WTC11 (cell line): ENCODE data around the gene DKK3. TPM values are rescaled to one million over a fixed set of nuclear protein-coding genes. Genes with fewer than 3 reads are reported as not detected.

ENCODE experiments used
- ATAC-seq: fragments of 200-7000 bp; cut with Tn5 transposase; 2 replicates; pipeline ENCODE4 v1.10.0; 2021; ENCODE audit warnings: mild to moderate bottlenecking, moderate library complexity
- CTCF ChIA-PET: fragments of 300-600 bp; sonication (Branson Sonifier 250); formaldehyde crosslinking; loops from one replicate; lab custom pipeline; 2021; ENCODE audit warnings: antibody characterized with exemption; lab: Charles Lee
- POLR2A ChIA-PET: fragments of 350-600 bp; sonication (Branson Sonifier 250); formaldehyde crosslinking; loops from one replicate; lab custom pipeline; 2021; ENCODE audit warnings: antibody characterized with exemption; lab: Charles Lee
- DNase-seq: peaks from one replicate; pipeline ENCODE4 v3.0.0; 2021; ENCODE audit warnings: low spot score
- H3K27ac Mint-ChIP-seq: 2 replicates; pipeline ENCODE4 v1.8.0; 2021; ENCODE audit warnings: mixed read lengths
- H3K27me3 Mint-ChIP-seq: 2 replicates; pipeline ENCODE4 v1.8.0; 2021; ENCODE audit warnings: low read depth, mild to moderate bottlenecking, moderate library complexity, mixed read lengths
- H3K36me3 Mint-ChIP-seq: 2 replicates; pipeline ENCODE4 v1.8.0; 2021; ENCODE audit warnings: mixed read lengths
- H3K4me1 Mint-ChIP-seq: 2 replicates; pipeline ENCODE4 v1.8.0; 2022; ENCODE audit warnings: mixed read lengths
- H3K4me3 Mint-ChIP-seq: 2 replicates; pipeline ENCODE4 v1.8.0; 2021; ENCODE audit warnings: mild to moderate bottlenecking, moderate library complexity, mixed read lengths
- H3K9me3 Mint-ChIP-seq: 2 replicates; pipeline ENCODE4 v1.8.0; 2021; ENCODE audit warnings: mixed read lengths
- ATF1 ChIP-seq: sonication (generic); formaldehyde crosslinking; IDR thresholded peaks from 2 replicates; pipeline ENCODE4 v1.8.1; 2023; ENCODE audit warnings: mild to moderate bottlenecking, moderate library complexity, missing genetic modification reagents
- CBFB ChIP-seq: sonication (generic); formaldehyde crosslinking; IDR thresholded peaks from 2 replicates; pipeline ENCODE4 v1.8.1; 2022; ENCODE audit warnings: mild to moderate bottlenecking, low read depth, missing genetic modification reagents
- EMX1 ChIP-seq: fragments of 250-450 bp; sonication (Bioruptor Pico); IDR thresholded peaks from 2 replicates; pipeline ENCODE4 v1.8.0; 2021; ENCODE audit warnings: mild to moderate bottlenecking
- GRHL2 ChIP-seq: fragments of 250-450 bp; sonication (Bioruptor Pico); IDR thresholded peaks from 2 replicates; pipeline ENCODE4 v1.8.0; 2022; ENCODE audit warnings: mild to moderate bottlenecking, moderate library complexity; ENCODE audit not compliant: insufficient replicate concordance, severe bottlenecking
- GTF2I ChIP-seq: fragments of 250-450 bp; sonication (Bioruptor Pico); conservative IDR thresholded peaks from 2 replicates; pipeline ENCODE4 v1.4.0; 2021; ENCODE audit warnings: mild to moderate bottlenecking
- IRF2 ChIP-seq: sonication (generic); formaldehyde crosslinking; IDR thresholded peaks from 2 replicates; pipeline ENCODE4 v1.8.0; 2022; ENCODE audit warnings: low read depth, missing genetic modification reagents, borderline replicate concordance
- PRRX2 ChIP-seq: fragments of 250-450 bp; sonication (Bioruptor Pico); IDR thresholded peaks from 2 replicates; pipeline ENCODE4 v1.8.0; 2021; ENCODE audit warnings: mild to moderate bottlenecking
- ZBTB21 ChIP-seq: sonication (generic); formaldehyde crosslinking; IDR thresholded peaks from 2 replicates; pipeline ENCODE4 v1.8.1; 2023; ENCODE audit warnings: mild to moderate bottlenecking, missing genetic modification reagents, borderline replicate concordance
- ZNF121 ChIP-seq: sonication (generic); formaldehyde crosslinking; IDR thresholded peaks from 2 replicates; pipeline ENCODE4 v1.8.0; 2023; ENCODE audit warnings: missing genetic modification reagents
- ZNF232 ChIP-seq: sonication (generic); formaldehyde crosslinking; IDR thresholded peaks from 2 replicates; pipeline ENCODE4 v1.8.0; 2022; ENCODE audit warnings: mild to moderate bottlenecking, missing genetic modification reagents
- total RNA-seq: library from RNA; stranded (reverse); gene quantifications from 3 replicates; pipeline ENCODE4 v1.2.3, GENCODE V29; 2021
- TF ChIP-seq, protein P1 (sequence below): sonication (generic); formaldehyde crosslinking; IDR thresholded peaks from 2 replicates; pipeline ENCODE4 v1.8.1; 2023; ENCODE audit warnings: mild to moderate bottlenecking, missing genetic modification reagents, borderline replicate concordance
- TF ChIP-seq, protein P2 (sequence below): fragments of 250-450 bp; sonication (Bioruptor Pico); IDR thresholded peaks from 2 replicates; pipeline ENCODE4 v1.9.0; 2021; ENCODE audit warnings: moderate library complexity, mild to moderate bottlenecking, inconsistent platforms, borderline replicate concordance
- TF ChIP-seq, protein P3 (sequence below): sonication (generic); formaldehyde crosslinking; IDR thresholded peaks from 2 replicates; pipeline ENCODE4 v1.8.1; 2022; ENCODE audit warnings: low read depth, missing genetic modification reagents, borderline replicate concordance
- TF ChIP-seq, protein P4 (sequence below): sonication (generic); formaldehyde crosslinking; IDR thresholded peaks from 2 replicates; pipeline ENCODE4 v1.8.1; 2023; ENCODE audit warnings: mild to moderate bottlenecking, missing genetic modification reagents, moderate library complexity
- TF ChIP-seq, protein P5 (sequence below): sonication (generic); formaldehyde crosslinking; IDR thresholded peaks from 2 replicates; pipeline ENCODE4 v1.8.1; 2022; ENCODE audit warnings: mild to moderate bottlenecking, missing genetic modification reagents, moderate library complexity, borderline replicate concordance

The DKK3 gene
- total RNA-seq, 1 experiment from 2014 or later: 17.6 TPM

DNA sequence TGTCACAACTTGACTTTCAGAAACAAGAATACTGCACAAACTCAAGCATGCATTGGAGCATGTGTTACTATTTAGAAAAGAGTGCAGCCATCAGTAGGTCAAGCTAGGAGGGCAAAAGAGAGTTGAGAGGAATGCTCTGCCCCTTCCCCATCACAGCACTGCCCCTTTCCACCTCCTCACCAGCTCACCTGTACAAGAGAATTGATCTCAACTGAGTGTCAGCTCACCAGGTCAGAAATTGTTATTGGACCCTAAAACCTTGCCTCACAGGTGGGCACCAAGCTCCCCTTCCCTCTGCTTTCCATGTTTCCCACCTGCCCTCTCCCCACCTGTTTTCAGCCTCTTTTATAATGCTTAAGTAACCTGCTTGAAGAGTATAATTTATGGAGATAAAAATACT is 48.8 kb downstream of the DKK3 start (continued):
- TF ChIP-seq, protein P1, sequence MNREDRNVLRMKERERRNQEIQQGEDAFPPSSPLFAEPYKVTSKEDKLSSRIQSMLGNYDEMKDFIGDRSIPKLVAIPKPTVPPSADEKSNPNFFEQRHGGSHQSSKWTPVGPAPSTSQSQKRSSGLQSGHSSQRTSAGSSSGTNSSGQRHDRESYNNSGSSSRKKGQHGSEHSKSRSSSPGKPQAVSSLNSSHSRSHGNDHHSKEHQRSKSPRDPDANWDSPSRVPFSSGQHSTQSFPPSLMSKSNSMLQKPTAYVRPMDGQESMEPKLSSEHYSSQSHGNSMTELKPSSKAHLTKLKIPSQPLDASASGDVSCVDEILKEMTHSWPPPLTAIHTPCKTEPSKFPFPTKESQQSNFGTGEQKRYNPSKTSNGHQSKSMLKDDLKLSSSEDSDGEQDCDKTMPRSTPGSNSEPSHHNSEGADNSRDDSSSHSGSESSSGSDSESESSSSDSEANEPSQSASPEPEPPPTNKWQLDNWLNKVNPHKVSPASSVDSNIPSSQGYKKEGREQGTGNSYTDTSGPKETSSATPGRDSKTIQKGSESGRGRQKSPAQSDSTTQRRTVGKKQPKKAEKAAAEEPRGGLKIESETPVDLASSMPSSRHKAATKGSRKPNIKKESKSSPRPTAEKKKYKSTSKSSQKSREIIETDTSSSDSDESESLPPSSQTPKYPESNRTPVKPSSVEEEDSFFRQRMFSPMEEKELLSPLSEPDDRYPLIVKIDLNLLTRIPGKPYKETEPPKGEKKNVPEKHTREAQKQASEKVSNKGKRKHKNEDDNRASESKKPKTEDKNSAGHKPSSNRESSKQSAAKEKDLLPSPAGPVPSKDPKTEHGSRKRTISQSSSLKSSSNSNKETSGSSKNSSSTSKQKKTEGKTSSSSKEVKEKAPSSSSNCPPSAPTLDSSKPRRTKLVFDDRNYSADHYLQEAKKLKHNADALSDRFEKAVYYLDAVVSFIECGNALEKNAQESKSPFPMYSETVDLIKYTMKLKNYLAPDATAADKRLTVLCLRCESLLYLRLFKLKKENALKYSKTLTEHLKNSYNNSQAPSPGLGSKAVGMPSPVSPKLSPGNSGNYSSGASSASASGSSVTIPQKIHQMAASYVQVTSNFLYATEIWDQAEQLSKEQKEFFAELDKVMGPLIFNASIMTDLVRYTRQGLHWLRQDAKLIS (CRISPR knock-in tag): no peak
- TF ChIP-seq, protein P2, sequence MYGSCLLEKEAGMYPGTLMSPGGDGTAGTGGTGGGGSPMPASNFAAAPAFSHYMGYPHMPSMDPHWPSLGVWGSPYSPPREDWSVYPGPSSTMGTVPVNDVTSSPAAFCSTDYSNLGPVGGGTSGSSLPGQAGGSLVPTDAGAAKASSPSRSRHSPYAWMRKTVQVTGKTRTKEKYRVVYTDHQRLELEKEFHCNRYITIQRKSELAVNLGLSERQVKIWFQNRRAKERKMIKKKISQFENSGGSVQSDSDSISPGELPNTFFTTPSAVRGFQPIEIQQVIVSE: no peak
- TF ChIP-seq ZNF232 (CRISPR knock-in tag) (no peak), ZBTB21 (CRISPR knock-in tag) (no peak), IRF2 (no peak), ATF1 (CRISPR knock-in tag) (no peak), CBFB (no peak)
- TF ChIP-seq, protein P3, sequence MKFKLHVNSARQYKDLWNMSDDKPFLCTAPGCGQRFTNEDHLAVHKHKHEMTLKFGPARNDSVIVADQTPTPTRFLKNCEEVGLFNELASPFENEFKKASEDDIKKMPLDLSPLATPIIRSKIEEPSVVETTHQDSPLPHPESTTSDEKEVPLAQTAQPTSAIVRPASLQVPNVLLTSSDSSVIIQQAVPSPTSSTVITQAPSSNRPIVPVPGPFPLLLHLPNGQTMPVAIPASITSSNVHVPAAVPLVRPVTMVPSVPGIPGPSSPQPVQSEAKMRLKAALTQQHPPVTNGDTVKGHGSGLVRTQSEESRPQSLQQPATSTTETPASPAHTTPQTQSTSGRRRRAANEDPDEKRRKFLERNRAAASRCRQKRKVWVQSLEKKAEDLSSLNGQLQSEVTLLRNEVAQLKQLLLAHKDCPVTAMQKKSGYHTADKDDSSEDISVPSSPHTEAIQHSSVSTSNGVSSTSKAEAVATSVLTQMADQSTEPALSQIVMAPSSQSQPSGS (CRISPR knock-in tag): no peak

DNA sequence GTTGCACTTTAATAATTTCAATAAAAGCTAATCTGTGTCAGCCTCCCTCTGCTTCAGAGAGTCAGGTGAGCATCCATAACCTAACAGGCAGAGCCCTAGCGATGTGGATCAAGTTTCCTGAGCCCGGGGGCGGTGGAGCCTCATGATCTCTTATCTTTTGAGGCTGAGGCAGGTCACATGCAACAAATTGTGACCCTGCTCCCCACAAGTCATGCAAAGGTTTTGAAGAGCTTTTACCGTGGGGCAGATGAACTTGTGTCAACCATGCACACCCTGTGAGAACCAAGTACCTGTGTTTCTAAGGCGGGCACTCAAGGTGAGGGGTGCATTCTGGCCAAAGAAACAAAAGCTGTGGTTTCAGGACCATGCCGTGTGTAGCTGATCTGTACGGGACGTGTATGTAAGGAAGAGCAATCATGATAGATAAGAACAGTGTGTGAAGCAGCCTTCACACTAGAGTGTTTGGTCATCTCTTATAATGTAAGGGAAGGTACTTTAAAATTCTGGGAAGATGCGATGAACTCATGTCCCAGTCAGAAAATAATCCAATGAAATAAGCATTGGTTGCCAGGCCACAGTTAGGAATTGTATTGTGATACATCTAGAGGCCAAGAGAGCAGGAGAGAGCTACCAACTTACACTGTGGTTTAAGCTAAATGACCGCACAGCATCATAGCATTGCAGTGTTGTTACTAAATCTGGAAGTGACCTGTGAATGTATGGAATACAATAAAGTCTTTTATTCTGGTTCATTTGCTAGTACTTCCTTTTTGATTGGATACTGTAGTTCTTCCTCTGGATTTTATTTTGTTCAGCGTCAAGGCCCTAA is 49.8 kb downstream of the DKK3 start:
- H3K27ac Mint-ChIP-seq: no peak overlapping the region
- ChIA-PET CTCF (interaction anchor here (1.1 to 2.0 kb wide), 2 partner anchors 8 to 86 kb away, joined by 4 to 14 read pairs; no protein-coding TSS in a partner anchor), POLR2A (no interaction called here)
- H3K27me3 Mint-ChIP-seq: no peaks in the 10 kb centered on the region
- H3K9me3 Mint-ChIP-seq: 0 out of 2 replicates have a peak, but pooled peaks cover 4% of the 10 kb centered on the region
- peaks cover 19% of the 10 kb centered on the region for H3K36me3 Mint-ChIP-seq
- DNase-seq: no peak
- TF ChIP-seq PRRX2 (CRISPR knock-in tag) (no peak), GRHL2 (CRISPR knock-in tag) (no peak), EMX1 (CRISPR knock-in tag) (no peak), ZNF121 (CRISPR knock-in tag) (no peak), GTF2I (CRISPR knock-in tag) (no peak)
- TF ChIP-seq, protein P4, sequence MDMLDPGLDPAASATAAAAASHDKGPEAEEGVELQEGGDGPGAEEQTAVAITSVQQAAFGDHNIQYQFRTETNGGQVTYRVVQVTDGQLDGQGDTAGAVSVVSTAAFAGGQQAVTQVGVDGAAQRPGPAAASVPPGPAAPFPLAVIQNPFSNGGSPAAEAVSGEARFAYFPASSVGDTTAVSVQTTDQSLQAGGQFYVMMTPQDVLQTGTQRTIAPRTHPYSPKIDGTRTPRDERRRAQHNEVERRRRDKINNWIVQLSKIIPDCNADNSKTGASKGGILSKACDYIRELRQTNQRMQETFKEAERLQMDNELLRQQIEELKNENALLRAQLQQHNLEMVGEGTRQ (CRISPR knock-in tag): no peak
- TF ChIP-seq, protein P5, sequence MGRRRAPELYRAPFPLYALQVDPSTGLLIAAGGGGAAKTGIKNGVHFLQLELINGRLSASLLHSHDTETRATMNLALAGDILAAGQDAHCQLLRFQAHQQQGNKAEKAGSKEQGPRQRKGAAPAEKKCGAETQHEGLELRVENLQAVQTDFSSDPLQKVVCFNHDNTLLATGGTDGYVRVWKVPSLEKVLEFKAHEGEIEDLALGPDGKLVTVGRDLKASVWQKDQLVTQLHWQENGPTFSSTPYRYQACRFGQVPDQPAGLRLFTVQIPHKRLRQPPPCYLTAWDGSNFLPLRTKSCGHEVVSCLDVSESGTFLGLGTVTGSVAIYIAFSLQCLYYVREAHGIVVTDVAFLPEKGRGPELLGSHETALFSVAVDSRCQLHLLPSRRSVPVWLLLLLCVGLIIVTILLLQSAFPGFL (CRISPR knock-in tag): no peak
- TF ChIP-seq, all 79 proteins: peak for 0
- Mint-ChIP-seq H3K4me1 (peaks cover 11% of the 10 kb centered on the region), H3K4me3 (no peak overlapping the region)
- no peak for ATAC-seq
